ENCODE data around the gene RECK.

DNA sequence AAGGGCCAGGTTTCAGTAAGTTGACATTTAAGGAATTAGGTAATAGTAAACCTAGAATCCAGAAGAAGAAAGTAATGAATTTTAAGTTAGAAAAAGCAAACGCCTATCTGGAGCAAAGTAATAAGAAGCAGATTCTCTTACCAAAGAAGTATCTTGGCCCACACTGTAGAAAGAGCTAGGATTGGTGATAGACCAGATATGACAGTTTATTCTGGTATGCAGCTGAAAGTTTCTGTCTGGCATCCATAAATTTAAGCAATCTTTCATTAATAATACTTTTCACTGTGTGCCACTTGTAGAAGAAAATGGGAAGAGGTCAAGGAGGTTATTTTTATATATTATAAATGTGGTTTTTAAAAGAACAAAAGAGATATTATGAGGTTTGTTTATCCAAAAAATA, 3.0 kb downstream of the RECK start:
- TF ChIP-seq, protein P1, sequence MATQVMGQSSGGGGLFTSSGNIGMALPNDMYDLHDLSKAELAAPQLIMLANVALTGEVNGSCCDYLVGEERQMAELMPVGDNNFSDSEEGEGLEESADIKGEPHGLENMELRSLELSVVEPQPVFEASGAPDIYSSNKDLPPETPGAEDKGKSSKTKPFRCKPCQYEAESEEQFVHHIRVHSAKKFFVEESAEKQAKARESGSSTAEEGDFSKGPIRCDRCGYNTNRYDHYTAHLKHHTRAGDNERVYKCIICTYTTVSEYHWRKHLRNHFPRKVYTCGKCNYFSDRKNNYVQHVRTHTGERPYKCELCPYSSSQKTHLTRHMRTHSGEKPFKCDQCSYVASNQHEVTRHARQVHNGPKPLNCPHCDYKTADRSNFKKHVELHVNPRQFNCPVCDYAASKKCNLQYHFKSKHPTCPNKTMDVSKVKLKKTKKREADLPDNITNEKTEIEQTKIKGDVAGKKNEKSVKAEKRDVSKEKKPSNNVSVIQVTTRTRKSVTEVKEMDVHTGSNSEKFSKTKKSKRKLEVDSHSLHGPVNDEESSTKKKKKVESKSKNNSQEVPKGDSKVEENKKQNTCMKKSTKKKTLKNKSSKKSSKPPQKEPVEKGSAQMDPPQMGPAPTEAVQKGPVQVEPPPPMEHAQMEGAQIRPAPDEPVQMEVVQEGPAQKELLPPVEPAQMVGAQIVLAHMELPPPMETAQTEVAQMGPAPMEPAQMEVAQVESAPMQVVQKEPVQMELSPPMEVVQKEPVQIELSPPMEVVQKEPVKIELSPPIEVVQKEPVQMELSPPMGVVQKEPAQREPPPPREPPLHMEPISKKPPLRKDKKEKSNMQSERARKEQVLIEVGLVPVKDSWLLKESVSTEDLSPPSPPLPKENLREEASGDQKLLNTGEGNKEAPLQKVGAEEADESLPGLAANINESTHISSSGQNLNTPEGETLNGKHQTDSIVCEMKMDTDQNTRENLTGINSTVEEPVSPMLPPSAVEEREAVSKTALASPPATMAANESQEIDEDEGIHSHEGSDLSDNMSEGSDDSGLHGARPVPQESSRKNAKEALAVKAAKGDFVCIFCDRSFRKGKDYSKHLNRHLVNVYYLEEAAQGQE (IDR thresholded peaks at IDR 0.05; ENCODE audit: insufficient read depth in 1 of 2, low read depth in 2 of 2, low read length in 2 of 2) = no peak
- no peak for TF ChIP-seq SIN3A (IDR thresholded peaks at IDR 0.05; ENCODE audit: borderline replicate concordance, insufficient read depth, low read length)
- TF ChIP-seq TAF1 (IDR thresholded peaks at IDR 0.05; ENCODE audit: borderline replicate concordance, insufficient read depth, low read length) = no peak
- no peak for TF ChIP-seq POLR2AphosphoS5 (IDR thresholded peaks at IDR 0.05; ENCODE audit: low read depth, low read length)

All from PFSK-1 (cell line).